Endothelial cell of umbilical vein (primary cell): ENCODE measurements around the gene KCNH8. TPM values are rescaled to one million over a fixed set of nuclear protein-coding genes. Genes with fewer than 3 reads are reported as not detected.

ENCODE experiments used
- BruUV-seq: library from RNA; stranded (reverse); fragments of 400-500 nt; replicated peaks from 2 replicates; lab custom pipeline; 2021; lab: Mats Ljungman, UMichigan
- CTCF ChIA-PET: fragments of 300-600, 350-600 bp; sonication (Branson Sonifier 250); formaldehyde crosslinking; loops from one replicate; lab custom pipeline; 2021; ENCODE audit warnings: antibody characterized with exemption, inconsistent platforms; lab: Charles Lee
- POLR2A ChIA-PET: fragments of 300-600, 350-600 bp; sonication (Branson Sonifier 250); formaldehyde crosslinking; loops from one replicate; lab custom pipeline; 2021; ENCODE audit warnings: antibody characterized with exemption, inconsistent platforms; lab: Charles Lee
- DNase-seq: peaks from one replicate; pipeline ENCODE4 v3.0.0-alpha.2; 2011; ENCODE audit warnings: low read depth, low spot score
- FAIRE-seq: peaks from 2 replicates; lab custom pipeline; 2011; peaks lifted over from hg19 to GRCh38; lab: Jason Lieb, UNC
- H2AFZ ChIP-seq: 2 replicates; pipeline ENCODE4 v1.6.0; 2012; ENCODE audit warnings: low read depth, low read length, control low read depth, inconsistent platforms
- H3K27ac ChIP-seq: 2 replicates; pipeline ENCODE4 v1.5.1; 2011; ENCODE audit warnings: low read depth, mild to moderate bottlenecking, control low read depth, low read length, moderate library complexity; ENCODE audit not compliant: insufficient read depth
- H3K27me3 ChIP-seq, 2 experiments: 2 replicates each; pipeline versions ENCODE4 v1.6.0 to v1.6.1; 2011; ENCODE audit warnings: low read length in 2 of 2, mixed read lengths in 1 of 2; ENCODE audit not compliant: control insufficient read depth in 2 of 2, insufficient read depth in 2 of 2
- H3K36me3 ChIP-seq, 2 experiments: 2 replicates in 1 of 2; 3 replicates in 1 of 2; pipeline ENCODE4 v1.5.1; 2011; ENCODE audit warnings: low read length in 2 of 2, mild to moderate bottlenecking in 1 of 2, moderate library complexity in 1 of 2; ENCODE audit not compliant: control insufficient read depth in 2 of 2, insufficient read depth in 2 of 2; ENCODE audit errors: extremely low read depth in 1 of 2
- H3K4me1 ChIP-seq: 3 replicates; pipeline ENCODE4 v1.5.1; 2011; ENCODE audit warnings: mild to moderate bottlenecking, low read length; ENCODE audit not compliant: control insufficient read depth, insufficient read depth; ENCODE audit errors: extremely low read depth
- H3K4me2 ChIP-seq: 2 replicates; pipeline ENCODE4 v1.6.1; 2011; ENCODE audit warnings: low read length, control low read depth, mixed read lengths; ENCODE audit not compliant: insufficient read depth
- H3K4me3 ChIP-seq, 3 experiments: fragments of 200-600 bp in 1 of 3; sonication (generic), shearing (Covaris generic) in 1 of 3; replicated peaks in 1 of 3; 2 replicates each; pipeline ENCODE4 v1.5.1; 2011 to 2016; ENCODE audit warnings: control low read depth in 3 of 3, low read length in 3 of 3, mild to moderate bottlenecking in 2 of 3, inconsistent platforms in 1 of 3, low read depth in 1 of 3, moderate library complexity in 1 of 3; ENCODE audit not compliant: insufficient read depth in 1 of 3
- H3K79me2 ChIP-seq: 2 replicates; pipeline ENCODE4 v1.6.0; 2012; ENCODE audit warnings: low read length, inconsistent platforms; ENCODE audit not compliant: control insufficient read depth, insufficient read depth
- H3K9ac ChIP-seq: replicated peaks from 2 replicates; pipeline ENCODE3; 2011; ENCODE audit warnings: low read length, control low read depth; ENCODE audit not compliant: insufficient read depth; ENCODE audit errors: extremely low read depth
- H3K9me1 ChIP-seq: replicated peaks from 3 replicates; pipeline ENCODE4 v1.6.0; 2011; ENCODE audit warnings: mild to moderate bottlenecking, low read length; ENCODE audit not compliant: control insufficient read depth, insufficient read depth; ENCODE audit errors: extremely low read depth
- H3K9me3 ChIP-seq: replicated peaks from 2 replicates; pipeline ENCODE4 v1.5.1; 2012; ENCODE audit warnings: low read length, inconsistent platforms; ENCODE audit not compliant: control insufficient read depth, insufficient read depth
- H4K20me1 ChIP-seq: replicated peaks from 2 replicates; pipeline ENCODE3; 2011; ENCODE audit warnings: mild to moderate bottlenecking, low read length; ENCODE audit not compliant: control insufficient read depth, insufficient read depth; ENCODE audit errors: extremely low read depth
- EZH2 ChIP-seq: IDR thresholded peaks from 2 replicates; pipeline ENCODE4 v1.6.1; 2012; ENCODE audit warnings: borderline replicate concordance, low read depth, mild to moderate bottlenecking, moderate library complexity, low read length, inconsistent platforms; ENCODE audit not compliant: severe bottlenecking
- FOS ChIP-seq: IDR thresholded peaks from 2 replicates; pipeline ENCODE4 v1.6.1; 2011; ENCODE audit warnings: mild to moderate bottlenecking, low read length, moderate library complexity, borderline replicate concordance; ENCODE audit not compliant: insufficient read depth
- GATA2 ChIP-seq: IDR thresholded peaks from 2 replicates; pipeline ENCODE4 v1.7.0; 2011; ENCODE audit warnings: low read depth, mild to moderate bottlenecking, moderate library complexity, mixed read lengths, low read length; ENCODE audit not compliant: insufficient read length, insufficient read depth
- JUN ChIP-seq: IDR thresholded peaks from 2 replicates; pipeline ENCODE4 v1.6.1; 2011; ENCODE audit warnings: borderline replicate concordance, low read depth; ENCODE audit not compliant: insufficient read length, insufficient read depth
- MYC ChIP-seq: IDR thresholded peaks from one replicate; pipeline ENCODE4 v1.6.1; 2011; ENCODE audit warnings: mild to moderate bottlenecking, low read depth, low read length
- POLR2A ChIP-seq: IDR thresholded peaks from 2 replicates; pipeline ENCODE4 v1.6.1; 2012; ENCODE audit warnings: low read depth, mild to moderate bottlenecking, control low read depth, low read length
- POLR2AphosphoS5 ChIP-seq: IDR thresholded peaks from 2 replicates; pipeline ENCODE4 v1.6.1; 2012; ENCODE audit warnings: low read depth, mild to moderate bottlenecking, control low read depth, low read length, moderate library complexity; ENCODE audit not compliant: insufficient read depth
- dilution Hi-C: fragments of 300-500 bp; cut with MboI; formaldehyde crosslinking; loops from one replicate; pipeline ENCODE4 v1.15.0; 2019; ENCODE audit warnings: low sequenced_read_pairs; ENCODE audit not compliant: extremely low pct_ligation_motif_present
- intact Hi-C: fragments of 100-400 bp; cut with micrococcal nuclease; formaldehyde crosslinking; loops from one replicate; pipeline ENCODE4 v1.10.0; 2022
- polyA plus RNA-seq, 4 experiments: library from polyadenylated mRNA; depleted of rRNA in 3 of 4; stranded (reverse) in 3 of 4; unstranded in 1 of 4; fragments of >200 nt; gene quantifications; 2 replicates each; pipeline versions ENCODE4 v1.2.1 to v1.2.3, GENCODE V29; 2011 to 2012; ENCODE audit warnings: missing spikeins in 1 of 4
- total RNA-seq: library from RNA; stranded (reverse); gene quantifications from 2 replicates; pipeline ENCODE4 v1.2.3, GENCODE V29; 2021
- TF ChIP-seq, protein P1 (sequence below): IDR thresholded peaks from 2 replicates; pipeline ENCODE4 v1.6.1; 2011; ENCODE audit not compliant: insufficient read depth, insufficient read length
- TF ChIP-seq, protein P2 (sequence below), 2 donors: IDR thresholded peaks; 1 replicate in 1 of 2; 2 replicates in 1 of 2; pipeline ENCODE4 v1.5.1; 2011; ENCODE audit warnings: low read length in 2 of 2, mild to moderate bottlenecking in 2 of 2, moderate library complexity in 2 of 2, control low read depth in 1 of 2, inconsistent platforms in 1 of 2, low read depth in 1 of 2; ENCODE audit not compliant: insufficient read depth in 1 of 2; ENCODE audit errors: extremely low read depth in 1 of 2

The KCNH8 gene
- total and polyA plus RNA-seq, 2 donors (not counting 3 experiments of a cell fraction or from before 2014, with no cell fraction given), result not detected

DNA sequence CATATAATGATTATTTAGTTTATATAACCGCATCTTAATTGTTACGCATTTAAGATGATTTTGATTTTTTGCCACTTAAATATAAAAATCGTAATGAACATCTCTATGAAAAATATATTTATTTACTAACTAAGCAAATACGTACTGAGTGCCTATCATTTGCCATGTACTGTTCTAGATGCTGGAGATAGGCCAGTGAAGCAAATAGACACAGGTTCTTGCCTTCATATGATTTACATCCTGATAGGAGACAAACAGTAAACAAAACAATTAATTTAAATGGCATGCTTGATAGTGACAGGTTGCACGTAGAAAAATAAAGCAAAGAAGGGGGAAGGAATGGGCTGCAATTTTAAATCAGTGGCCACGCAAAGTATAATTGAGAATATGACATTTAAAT, 217.2 kb downstream of the KCNH8 start:
- H3K36me3 ChIP-seq, result no peaks in the 10 kb centered on the region
- ChIA-PET CTCF (no interaction called here), POLR2A (no interaction called here)
- no peak overlapping the region for H3K4me3 ChIP-seq
- dilution Hi-C loops (no loop called here), intact Hi-C loops (no loop called here)
- no peak for TF ChIP-seq POLR2AphosphoS5
- TF ChIP-seq, protein P1, sequence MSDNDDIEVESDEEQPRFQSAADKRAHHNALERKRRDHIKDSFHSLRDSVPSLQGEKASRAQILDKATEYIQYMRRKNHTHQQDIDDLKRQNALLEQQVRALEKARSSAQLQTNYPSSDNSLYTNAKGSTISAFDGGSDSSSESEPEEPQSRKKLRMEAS, result no peak
- TF ChIP-seq FOS, result no peak
- no peaks in the 10 kb centered on the region for H3K79me2 ChIP-seq
- H3K27ac ChIP-seq, result no peak overlapping the region
- DNase-seq (no peak), FAIRE-seq (no peak)
- BruUV-seq, result no TSS peak
- H4K20me1 ChIP-seq, result no peaks in the 10 kb centered on the region
- H3K4me2 ChIP-seq, result no peak overlapping the region
- H3K9me3 ChIP-seq, result peaks cover 2% of the 10 kb centered on the region
- H3K4me1 ChIP-seq, result no peaks in the 10 kb centered on the region
- H3K27me3 ChIP-seq, result no peaks in the 10 kb centered on the region
- no peak overlapping the region for H3K9ac ChIP-seq
- no peak overlapping the region for H2AFZ ChIP-seq
- no peaks in the 10 kb centered on the region for H3K9me1 ChIP-seq

- Histone ChIP-seq H3K4me2 (no peak overlapping the region), H2AFZ (no peak overlapping the region), H3K36me3 (no peaks in the 10 kb centered on the region), H3K9me1 (no peaks in the 10 kb centered on the region), H3K9ac (no peak overlapping the region), H3K27me3 (no peaks in the 10 kb centered on the region), H3K79me2 (no peaks in the 10 kb centered on the region), H4K20me1 (no peaks in the 10 kb centered on the region), H3K4me3 (no peak overlapping the region), H3K9me3 (peaks cover 2% of the 10 kb centered on the region), H3K27ac (no peak overlapping the region), H3K4me1 (no peaks in the 10 kb centered on the region)
- TF ChIP-seq POLR2AphosphoS5 (no peak), EZH2 (no peak), JUN (no peak), FOS (no peak), POLR2A (no peak), MYC (no peak), GATA2 (no peak)
- TF ChIP-seq, protein P2, sequence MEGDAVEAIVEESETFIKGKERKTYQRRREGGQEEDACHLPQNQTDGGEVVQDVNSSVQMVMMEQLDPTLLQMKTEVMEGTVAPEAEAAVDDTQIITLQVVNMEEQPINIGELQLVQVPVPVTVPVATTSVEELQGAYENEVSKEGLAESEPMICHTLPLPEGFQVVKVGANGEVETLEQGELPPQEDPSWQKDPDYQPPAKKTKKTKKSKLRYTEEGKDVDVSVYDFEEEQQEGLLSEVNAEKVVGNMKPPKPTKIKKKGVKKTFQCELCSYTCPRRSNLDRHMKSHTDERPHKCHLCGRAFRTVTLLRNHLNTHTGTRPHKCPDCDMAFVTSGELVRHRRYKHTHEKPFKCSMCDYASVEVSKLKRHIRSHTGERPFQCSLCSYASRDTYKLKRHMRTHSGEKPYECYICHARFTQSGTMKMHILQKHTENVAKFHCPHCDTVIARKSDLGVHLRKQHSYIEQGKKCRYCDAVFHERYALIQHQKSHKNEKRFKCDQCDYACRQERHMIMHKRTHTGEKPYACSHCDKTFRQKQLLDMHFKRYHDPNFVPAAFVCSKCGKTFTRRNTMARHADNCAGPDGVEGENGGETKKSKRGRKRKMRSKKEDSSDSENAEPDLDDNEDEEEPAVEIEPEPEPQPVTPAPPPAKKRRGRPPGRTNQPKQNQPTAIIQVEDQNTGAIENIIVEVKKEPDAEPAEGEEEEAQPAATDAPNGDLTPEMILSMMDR (IDR thresholded peaks at IDR 0.05; ENCODE audit: extremely low read depth in 1 of 2, insufficient read depth in 1 of 2, low read depth in 1 of 2, low read length in 2 of 2), result no peak
- DNase-seq (no peak), FAIRE-seq (no peak)
- intact Hi-C loops, result no loop called here
- dilution Hi-C loops, result no loop called here
- ChIA-PET CTCF (no interaction called here), POLR2A (no interaction called here)
- no TSS peak for BruUV-seq
These were observed 236.6 kb downstream of the KCNH8 start for GRCh38 chr3:19384868-19385267.
